Mesothelial cell of epicardium (in vitro differentiated cells): ENCODE results near the gene DMPK. TPM values are rescaled to one million over a fixed set of nuclear protein-coding genes. Genes with fewer than 3 reads are reported as not detected.

Source experiments
- DNase-seq, 2 experiments: peaks; one replicate each; pipeline ENCODE4 v3.0.0; 2021; ENCODE audit warnings: low spot score in 2 of 2; ENCODE audit not compliant: unreplicated experiment in 2 of 2
- H3K27ac Mint-ChIP-seq: 2 replicates; pipeline ENCODE4 v1.8.0; 2021; ENCODE audit warnings: mixed read lengths
- H3K27me3 Mint-ChIP-seq: 2 replicates; pipeline ENCODE4 v1.8.0; 2021; ENCODE audit warnings: low read depth, mixed read lengths
- H3K36me3 Mint-ChIP-seq: 2 replicates; pipeline ENCODE4 v1.8.0; 2021; ENCODE audit warnings: mixed read lengths
- H3K4me1 Mint-ChIP-seq: 2 replicates; pipeline ENCODE4 v1.8.0; 2021; ENCODE audit warnings: mixed read lengths
- H3K4me3 Mint-ChIP-seq: 2 replicates; pipeline ENCODE4 v1.8.0; 2021; ENCODE audit warnings: mild to moderate bottlenecking, moderate library complexity, mixed read lengths
- H3K9me3 Mint-ChIP-seq: 2 replicates; pipeline ENCODE4 v1.8.0; 2021; ENCODE audit warnings: mixed read lengths
- total RNA-seq: library from RNA; stranded (reverse); gene quantifications from 3 replicates; pipeline ENCODE4 v1.2.1, GENCODE V29; 2021
- TF ChIP-seq, protein P1 (sequence below): fragments of 200-600 bp; sonication (generic); IDR thresholded peaks from one replicate; pipeline ENCODE4 v1.5.0; 2021; ENCODE audit warnings: antibody characterized with exemption; ENCODE audit not compliant: unreplicated experiment

The DMPK gene
- total RNA-seq, 1 donor from 2014 or later, result 130 TPM

DNA sequence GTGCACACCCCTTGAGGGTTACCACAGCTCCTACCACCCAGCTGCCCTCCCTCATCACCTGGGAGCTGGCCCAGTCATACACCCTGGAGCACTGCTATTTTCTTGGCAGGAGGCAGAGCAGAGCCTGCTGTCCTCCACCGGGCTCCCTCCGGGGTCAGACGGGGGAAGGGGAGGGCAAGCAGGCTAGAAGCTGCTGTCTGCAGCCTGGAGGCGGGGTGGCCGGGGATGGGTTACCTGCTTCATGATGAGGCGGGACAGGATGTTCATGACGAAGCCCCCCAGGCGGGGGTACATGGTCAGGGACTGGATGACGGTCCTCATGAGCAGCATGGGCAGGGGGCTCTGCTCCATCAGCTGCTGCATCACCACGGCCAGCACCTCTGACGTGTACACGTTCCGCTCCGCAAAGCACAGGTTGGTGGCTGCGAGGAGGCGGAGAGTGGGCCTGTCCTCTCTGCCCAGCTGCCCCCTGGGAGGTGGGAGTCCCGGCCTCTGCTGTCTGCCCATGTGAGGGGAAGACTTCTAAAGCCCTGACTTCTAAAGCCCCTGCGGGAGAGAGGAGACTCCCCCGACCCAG, 35.5 kb upstream of the DMPK start:
- H3K27ac Mint-ChIP-seq, result no peak overlapping the region
- H3K4me3 Mint-ChIP-seq, result no peak overlapping the region
- H3K27me3 Mint-ChIP-seq, result no peaks in the 10 kb centered on the region
- DNase-seq, result no peak
- H3K4me1 Mint-ChIP-seq, result peaks cover 6% of the 10 kb centered on the region
- peaks cover 12% of the 10 kb centered on the region for H3K36me3 Mint-ChIP-seq
- no peaks in the 10 kb centered on the region for H3K9me3 Mint-ChIP-seq
- TF ChIP-seq, protein P1, sequence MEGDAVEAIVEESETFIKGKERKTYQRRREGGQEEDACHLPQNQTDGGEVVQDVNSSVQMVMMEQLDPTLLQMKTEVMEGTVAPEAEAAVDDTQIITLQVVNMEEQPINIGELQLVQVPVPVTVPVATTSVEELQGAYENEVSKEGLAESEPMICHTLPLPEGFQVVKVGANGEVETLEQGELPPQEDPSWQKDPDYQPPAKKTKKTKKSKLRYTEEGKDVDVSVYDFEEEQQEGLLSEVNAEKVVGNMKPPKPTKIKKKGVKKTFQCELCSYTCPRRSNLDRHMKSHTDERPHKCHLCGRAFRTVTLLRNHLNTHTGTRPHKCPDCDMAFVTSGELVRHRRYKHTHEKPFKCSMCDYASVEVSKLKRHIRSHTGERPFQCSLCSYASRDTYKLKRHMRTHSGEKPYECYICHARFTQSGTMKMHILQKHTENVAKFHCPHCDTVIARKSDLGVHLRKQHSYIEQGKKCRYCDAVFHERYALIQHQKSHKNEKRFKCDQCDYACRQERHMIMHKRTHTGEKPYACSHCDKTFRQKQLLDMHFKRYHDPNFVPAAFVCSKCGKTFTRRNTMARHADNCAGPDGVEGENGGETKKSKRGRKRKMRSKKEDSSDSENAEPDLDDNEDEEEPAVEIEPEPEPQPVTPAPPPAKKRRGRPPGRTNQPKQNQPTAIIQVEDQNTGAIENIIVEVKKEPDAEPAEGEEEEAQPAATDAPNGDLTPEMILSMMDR, result no peak

GRCh38 chr19:45817010-45817724, 34.9 kb upstream of the DMPK start:
- H3K4me1 Mint-ChIP-seq, result peaks cover 6% of the 10 kb centered on the region
- H3K9me3 Mint-ChIP-seq, result no peaks in the 10 kb centered on the region
- peak; percentile 93 to 99 for DNase-seq
- TF ChIP-seq, protein P1, result peak; percentile 98
- peaks cover 12% of the 10 kb centered on the region for H3K36me3 Mint-ChIP-seq
- H3K27me3 Mint-ChIP-seq, result no peaks in the 10 kb centered on the region
- H3K4me3 Mint-ChIP-seq, result peak overlapping the region; percentile 59
- peak overlapping the region; percentile 67 for H3K27ac Mint-ChIP-seq

DNA sequence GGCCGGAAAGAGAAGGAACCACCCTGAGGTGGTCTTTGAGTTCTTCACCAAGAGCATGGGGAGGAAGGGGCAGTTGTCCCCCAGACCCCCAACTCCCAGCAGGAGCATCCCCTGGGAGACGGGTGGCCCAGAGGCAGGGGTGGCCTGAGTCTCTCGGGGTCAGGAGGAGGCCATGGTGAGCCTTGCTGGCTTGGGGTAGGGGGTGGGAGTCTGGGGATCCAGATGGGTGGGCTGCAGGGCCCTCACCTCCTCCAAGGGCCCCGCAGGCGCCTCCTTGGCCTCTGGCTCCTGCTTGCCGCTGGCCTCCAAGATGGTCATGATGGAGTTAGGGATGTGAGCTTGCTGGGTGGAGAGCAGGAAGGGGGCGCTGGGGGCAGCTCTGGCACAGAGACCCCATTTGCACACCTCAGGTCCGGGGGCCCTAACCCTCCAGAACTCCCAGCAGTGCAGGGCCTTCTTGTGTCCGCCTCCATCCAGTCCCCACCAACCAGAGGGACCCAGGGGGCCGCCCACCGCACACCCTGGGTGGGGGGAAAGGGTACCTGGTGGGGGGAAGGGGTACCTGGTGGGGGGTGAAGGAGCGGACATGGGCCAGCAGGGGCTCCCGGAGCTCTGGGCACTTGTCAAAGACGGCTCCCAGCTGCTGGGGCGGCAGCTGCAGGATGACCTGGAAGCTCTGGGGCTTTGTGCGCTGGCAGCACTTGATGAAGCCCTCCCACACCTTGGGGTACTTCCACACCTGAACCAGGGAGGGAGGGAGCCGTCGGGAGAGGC, 34.1 kb upstream of the DMPK start:
- Mint-ChIP-seq H3K36me3 (peaks cover 9% of the 10 kb centered on the region), H3K9me3 (no peaks in the 10 kb centered on the region), H3K4me1 (peaks cover 6% of the 10 kb centered on the region), H3K4me3 (peak overlapping the region; percentile 91), H3K27ac (peak overlapping the region; percentile 43), H3K27me3 (no peaks in the 10 kb centered on the region)
- TF ChIP-seq, protein P1, result no peak
- no peak for DNase-seq

GRCh38 chr19:45815481-45816216, 33.4 kb upstream of the DMPK start:
- Mint-ChIP-seq H3K27me3 (no peaks in the 10 kb centered on the region), H3K9me3 (no peaks in the 10 kb centered on the region), H3K27ac (peak overlapping the region; percentile 90), H3K4me1 (peaks cover 6% of the 10 kb centered on the region), H3K36me3 (peaks cover 6% of the 10 kb centered on the region), H3K4me3 (peak overlapping the region; percentile 91)
- TF ChIP-seq, protein P1, result no peak
- peak in 1 of 2 experiments; percentile 68 for DNase-seq

DNA sequence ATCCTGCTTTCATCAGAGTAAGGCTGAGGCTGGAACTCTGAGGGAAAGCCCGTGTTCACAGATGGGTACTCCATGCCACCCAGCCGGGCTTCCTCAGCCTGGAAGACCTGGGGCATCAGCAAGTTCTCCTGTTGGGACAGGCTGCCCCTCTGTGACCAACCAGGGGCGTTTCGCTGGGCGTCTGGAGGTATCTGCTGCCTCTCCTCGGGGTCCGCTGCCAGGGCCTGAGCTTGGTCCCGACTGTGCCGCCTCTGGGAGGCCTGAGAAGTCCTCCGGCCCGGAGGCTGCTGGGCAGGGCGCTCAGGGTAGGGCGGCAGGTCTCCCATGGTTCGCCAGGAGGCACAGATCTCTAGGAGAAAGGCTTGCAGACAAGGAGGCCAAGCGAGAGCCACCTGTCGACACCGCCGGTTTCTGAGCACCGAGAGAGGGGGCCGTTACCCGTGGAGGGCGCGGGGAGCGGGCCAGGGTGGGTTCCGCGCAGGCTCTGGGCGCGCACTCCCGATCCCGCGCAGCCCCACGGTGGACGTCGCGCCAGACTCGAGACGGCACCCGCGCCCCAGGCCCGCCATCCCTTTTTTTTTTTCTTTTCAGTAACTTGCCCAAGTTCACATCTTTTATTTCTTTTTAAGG, 32.7 kb upstream of the DMPK start, which contains the start of gene RSPH6A:
TSS of gene RSPH6A (minus strand) at position 458 of the 630 bp plus-strand sequence. CDS start at position 326, 132 bp downstream.
- peak within 1 kb of the TSS; percentile 90 for H3K27ac Mint-ChIP-seq
- H3K4me3 Mint-ChIP-seq, result peak within 1 kb of the TSS; percentile 91
- H3K9me3 Mint-ChIP-seq, result no peaks in the 10 kb centered on the region
- H3K36me3 Mint-ChIP-seq, result peaks cover 2% of the 10 kb centered on the region
- no peak for DNase-seq
- TF ChIP-seq, protein P1, result no peak
- peaks cover 6% of the 10 kb centered on the region for H3K4me1 Mint-ChIP-seq
- H3K27me3 Mint-ChIP-seq, result no peaks in the 10 kb centered on the region
